Glutamatergic neuron (in vitro differentiated cells): ENCODE results near the gene EIF2AK2. TPM values are rescaled to one million over a fixed set of nuclear protein-coding genes. Genes with fewer than 3 reads are reported as not detected.
A peak's percentile ranks its signal among the peaks of the same experiment; 100 is the strongest.

Experiments used
- DNase-seq: peaks from one replicate; pipeline ENCODE4 v3.0.0; 2022
- H3K27ac Mint-ChIP-seq: one replicate; pipeline ENCODE4 v1.8.0; 2020; ENCODE audit warnings: mild to moderate bottlenecking, mixed read lengths, inconsistent platforms; ENCODE audit not compliant: unreplicated experiment
- H3K27me3 Mint-ChIP-seq: one replicate; pipeline ENCODE4 v1.8.0; 2020; ENCODE audit warnings: mild to moderate bottlenecking, moderate library complexity, mixed read lengths, inconsistent platforms; ENCODE audit not compliant: unreplicated experiment
- H3K36me3 Mint-ChIP-seq: one replicate; pipeline ENCODE4 v1.8.0; 2020; ENCODE audit warnings: mild to moderate bottlenecking, mixed read lengths, inconsistent platforms; ENCODE audit not compliant: unreplicated experiment
- H3K4me1 Mint-ChIP-seq: one replicate; pipeline ENCODE4 v1.8.0; 2020; ENCODE audit warnings: mild to moderate bottlenecking, low read depth, mixed read lengths, inconsistent platforms; ENCODE audit not compliant: unreplicated experiment
- H3K4me3 Mint-ChIP-seq: one replicate; pipeline ENCODE4 v1.8.0; 2020; ENCODE audit warnings: mild to moderate bottlenecking, mixed read lengths, inconsistent platforms; ENCODE audit not compliant: unreplicated experiment
- H3K9me3 Mint-ChIP-seq: one replicate; pipeline ENCODE4 v1.8.0; 2020; ENCODE audit warnings: mild to moderate bottlenecking, moderate library complexity, mixed read lengths, inconsistent platforms; ENCODE audit not compliant: unreplicated experiment
- CTCF ChIP-seq: fragments of 200-600 bp; sonication (generic); IDR thresholded peaks from one replicate; pipeline ENCODE4 v1.5.0; 2021; ENCODE audit not compliant: partially characterized antibody, unreplicated experiment
- total RNA-seq: library from RNA; stranded (reverse); fragmentation: NEBNext Ultra II Directional; extraction: Animal tissue kit (Norgen Biotek cat#: 25700); gene quantifications from one replicate; pipeline ENCODE4 v1.2.1, GENCODE V29; 2021; ENCODE audit not compliant: unreplicated experiment

EIF2AK2 gene
- total RNA-seq, 1 donor from 2014 or later: 8.7 TPM

GRCh38 chr2:37090019-37090477 lies 66.7 kb downstream of the EIF2AK2 start:
- Mint-ChIP-seq H3K4me1 (no peaks in the 10 kb centered on the region), H3K4me3 (no peak overlapping the region), H3K9me3 (no peaks in the 10 kb centered on the region), H3K27ac (no peak overlapping the region), H3K27me3 (no peaks in the 10 kb centered on the region), H3K36me3 (no peaks in the 10 kb centered on the region)
- TF ChIP-seq CTCF: no peak
- DNase-seq: no peak

- no peak overlapping the region for H3K27ac Mint-ChIP-seq
- H3K36me3 Mint-ChIP-seq: no peaks in the 10 kb centered on the region
- TF ChIP-seq CTCF: no peak
- peaks cover 4% of the 10 kb centered on the region for H3K4me1 Mint-ChIP-seq
- peaks cover 2% of the 10 kb centered on the region for H3K9me3 Mint-ChIP-seq
- H3K4me3 Mint-ChIP-seq: no peak overlapping the region
- no peak for DNase-seq
- no peaks in the 10 kb centered on the region for H3K27me3 Mint-ChIP-seq
Measured at GRCh38 chr2:37085731-37086147, 71.0 kb downstream of the EIF2AK2 start.

- Mint-ChIP-seq H3K36me3 (no peaks in the 10 kb centered on the region), H3K9me3 (peaks cover 2% of the 10 kb centered on the region), H3K4me1 (peaks cover 4% of the 10 kb centered on the region), H3K4me3 (no peak overlapping the region), H3K27ac (no peak overlapping the region), H3K27me3 (no peaks in the 10 kb centered on the region)
- no peak for DNase-seq
- TF ChIP-seq CTCF: no peak
Measured at GRCh38 chr2:37084797-37085196, 72.0 kb downstream of the EIF2AK2 start.

- no peaks in the 10 kb centered on the region for H3K27me3 Mint-ChIP-seq
- DNase-seq: peak; percentile 93
- no peaks in the 10 kb centered on the region for H3K36me3 Mint-ChIP-seq
- no peak within 1 kb of the TSS for H3K27ac Mint-ChIP-seq
- no peak within 1 kb of the TSS for H3K4me3 Mint-ChIP-seq
- TF ChIP-seq CTCF: no peak
- H3K4me1 Mint-ChIP-seq: peaks cover 4% of the 10 kb centered on the region
- H3K9me3 Mint-ChIP-seq: peaks cover 2% of the 10 kb centered on the region
Measured at GRCh38 chr2:37083873-37084794, 72.6 kb downstream of the EIF2AK2 start, which contains the start of the genes GPATCH11 and HEATR5B. Gene GPATCH11 (plus strand): TSS chr2:37084518. CDS start chr2:37088382, 3,864 bp downstream. Gene HEATR5B (minus strand): TSS chr2:37084372. CDS start chr2:37083414, 958 bp downstream.

- Mint-ChIP-seq H3K4me1 (peaks cover 4% of the 10 kb centered on the region), H3K27ac (no peak overlapping the region), H3K27me3 (no peaks in the 10 kb centered on the region), H3K36me3 (no peaks in the 10 kb centered on the region), H3K4me3 (no peak overlapping the region), H3K9me3 (peaks cover 2% of the 10 kb centered on the region)
- TF ChIP-seq CTCF: no peak
- DNase-seq: no peak
Measured at GRCh38 chr2:37080689-37081088, 76.1 kb downstream of the EIF2AK2 start.
